H9 (cell line): ENCODE data around the gene CEP44. TPM values are rescaled to one million over a fixed set of nuclear protein-coding genes. Genes with fewer than 3 reads are reported as not detected.

Experiments used
- DNase-seq: peaks from one replicate; pipeline ENCODE4 v3.0.0-alpha.2; 2017
- H2AFZ ChIP-seq: one replicate; pipeline ENCODE4 v1.6.1; 2013; ENCODE audit warnings: mild to moderate bottlenecking, low read length, control low read depth, moderate library complexity
- H2AK5ac ChIP-seq: 2 replicates; pipeline ENCODE4 v1.6.1; 2013; ENCODE audit warnings: low read length, control low read depth, mixed read lengths; ENCODE audit not compliant: insufficient read length
- H2BK120ac ChIP-seq: one replicate; pipeline ENCODE4 v1.6.1; 2013; ENCODE audit warnings: low read depth, mild to moderate bottlenecking, low read length, control low read depth, inconsistent platforms; ENCODE audit not compliant: poor library complexity, severe bottlenecking
- H2BK12ac ChIP-seq: 2 replicates; pipeline ENCODE4 v1.6.1; 2013; ENCODE audit warnings: low read length, control low read depth, mixed read lengths, low read depth; ENCODE audit not compliant: insufficient read length
- H2BK15ac ChIP-seq: 2 replicates; pipeline ENCODE4 v1.6.1; 2013; ENCODE audit warnings: low read depth, low read length, control low read depth
- H2BK20ac ChIP-seq: one replicate; pipeline ENCODE4 v1.6.1; 2013; ENCODE audit warnings: low read depth, mild to moderate bottlenecking, low read length, control low read depth, inconsistent platforms; ENCODE audit not compliant: poor library complexity, severe bottlenecking
- H2BK5ac ChIP-seq: 2 replicates; pipeline ENCODE4 v1.6.1; 2013; ENCODE audit warnings: low read length, control low read depth, mixed read lengths; ENCODE audit not compliant: insufficient read length
- H3K14ac ChIP-seq: 2 replicates; pipeline ENCODE4 v1.6.1; 2013; ENCODE audit warnings: low read length, control low read depth; ENCODE audit not compliant: insufficient read depth
- H3K18ac ChIP-seq: 2 replicates; pipeline ENCODE4 v1.6.1; 2013; ENCODE audit warnings: low read depth, mild to moderate bottlenecking, mixed read lengths, low read length, control low read depth; ENCODE audit not compliant: insufficient read length
- H3K23ac ChIP-seq: 2 replicates; pipeline ENCODE4 v1.6.1; 2013; ENCODE audit warnings: low read length, control low read depth, mixed read lengths, low read depth; ENCODE audit not compliant: insufficient read length
- H3K23me2 ChIP-seq: 2 replicates; pipeline ENCODE4 v1.6.1; 2013; ENCODE audit warnings: low read depth, mild to moderate bottlenecking, mixed read lengths, low read length, control low read depth; ENCODE audit not compliant: insufficient read length, poor library complexity, severe bottlenecking
- H3K27ac ChIP-seq: 2 replicates; pipeline ENCODE4 v1.5.1; 2013; ENCODE audit warnings: low read length, control low read depth, mixed read lengths, low read depth; ENCODE audit not compliant: insufficient read length
- H3K27me3 ChIP-seq: 2 replicates; pipeline ENCODE4 v1.6.1; 2013; ENCODE audit warnings: low read length, control low read depth, inconsistent platforms; ENCODE audit not compliant: insufficient read depth
- H3K4ac ChIP-seq: 2 replicates; pipeline ENCODE4 v1.6.1; 2013; ENCODE audit warnings: low read depth, mild to moderate bottlenecking, control low read depth, inconsistent platforms, low read length, moderate library complexity
- H3K4me1 ChIP-seq: 2 replicates; pipeline ENCODE4 v1.6.1; 2013; ENCODE audit warnings: low read length, control low read depth, inconsistent platforms; ENCODE audit not compliant: insufficient read depth
- H3K4me2 ChIP-seq: 2 replicates; pipeline ENCODE4 v1.6.1; 2013; ENCODE audit warnings: low read length, control low read depth, mixed read lengths; ENCODE audit not compliant: insufficient read length, insufficient read depth
- H3K56ac ChIP-seq: 2 replicates; pipeline ENCODE4 v1.6.1; 2013; ENCODE audit warnings: low read depth, mild to moderate bottlenecking, mixed read lengths, low read length, control low read depth; ENCODE audit not compliant: insufficient read length
- H3K79me1 ChIP-seq: 2 replicates; pipeline ENCODE4 v1.6.1; 2013; ENCODE audit warnings: low read depth, mild to moderate bottlenecking, moderate library complexity, low read length, control low read depth, inconsistent platforms; ENCODE audit not compliant: insufficient read depth, poor library complexity, severe bottlenecking
- H3K79me2 ChIP-seq: 2 replicates; pipeline ENCODE4 v1.6.1; 2013; ENCODE audit warnings: low read length, control low read depth, inconsistent platforms; ENCODE audit not compliant: insufficient read depth
- H3K9ac ChIP-seq: 2 replicates; pipeline ENCODE4 v1.6.1; 2013; ENCODE audit warnings: low read length, control low read depth, mixed read lengths; ENCODE audit not compliant: insufficient read length; ENCODE audit errors: extremely low read depth
- H3K9me3 ChIP-seq: one replicate; pipeline ENCODE4 v1.6.1; 2013; ENCODE audit warnings: low read depth, low read length, inconsistent platforms; ENCODE audit not compliant: control insufficient read depth
- H3T11ph ChIP-seq: one replicate; pipeline ENCODE4 v1.6.1; 2013; ENCODE audit warnings: mild to moderate bottlenecking, low read length, control low read depth, inconsistent platforms
- H4K20me1 ChIP-seq: one replicate; pipeline ENCODE4 v1.6.1; 2013; ENCODE audit not compliant: control insufficient read depth, insufficient read length, insufficient read depth
- H4K5ac ChIP-seq: 2 replicates; pipeline ENCODE4 v1.6.1; 2013; ENCODE audit warnings: low read depth, mild to moderate bottlenecking, mixed read lengths, low read length, control low read depth; ENCODE audit not compliant: insufficient read length
- H4K8ac ChIP-seq: replicated peaks from 2 replicates; pipeline ENCODE4 v1.6.1; 2013; ENCODE audit warnings: low read length, control low read depth, mixed read lengths, low read depth; ENCODE audit not compliant: insufficient read length
- H4K91ac ChIP-seq: 2 replicates; pipeline ENCODE4 v1.6.1; 2013; ENCODE audit warnings: low read depth, mild to moderate bottlenecking, moderate library complexity, mixed read lengths, low read length, control low read depth; ENCODE audit not compliant: insufficient read length
- H3K27ac Mint-ChIP-seq, 3 experiments: 2 replicates in 2 of 3; 3 replicates in 1 of 3; pipeline ENCODE4 v1.8.0; 2020 to 2021; ENCODE audit warnings: mixed read lengths in 3 of 3, mild to moderate bottlenecking in 1 of 3, moderate library complexity in 1 of 3
- H3K27me3 Mint-ChIP-seq: 2 replicates; pipeline ENCODE4 v1.8.0; 2021; ENCODE audit warnings: low read depth, mild to moderate bottlenecking, moderate library complexity, mixed read lengths
- H3K36me3 Mint-ChIP-seq, 3 experiments: 2 replicates in 2 of 3; 3 replicates in 1 of 3; pipeline ENCODE4 v1.8.0; 2020 to 2021; ENCODE audit warnings: low read depth in 3 of 3, mixed read lengths in 3 of 3; ENCODE audit not compliant: insufficient read depth in 1 of 3
- H3K4me1 Mint-ChIP-seq, 2 experiments: 2 replicates each; pipeline ENCODE4 v1.8.0; 2020; ENCODE audit warnings: mixed read lengths in 2 of 2
- H3K4me3 Mint-ChIP-seq, 2 experiments: 2 replicates in 1 of 2; 3 replicates in 1 of 2; pipeline ENCODE4 v1.8.0; 2020 to 2021; ENCODE audit warnings: mild to moderate bottlenecking in 2 of 2, mixed read lengths in 2 of 2, moderate library complexity in 1 of 2
- H3K9me3 Mint-ChIP-seq, 2 experiments: 2 replicates in 1 of 2; 3 replicates in 1 of 2; pipeline ENCODE4 v1.8.0; 2020; ENCODE audit warnings: mild to moderate bottlenecking in 2 of 2, mixed read lengths in 2 of 2, moderate library complexity in 1 of 2
- WGBS: extraction: QIAGEN DNeasy Blood & Tissue Kit; methylation state at CpG from one replicate; pipeline ENCODE4 v1.1.7; 2013; ENCODE audit warnings: missing lambda C conversion rate, low lambda C conversion rate, mixed read lengths; ENCODE audit not compliant: insufficient read length; ENCODE audit errors: extremely low coverage; 5-methylcytosine and 5-hydroxymethylcytosine counted together
- total RNA-seq: library from RNA; stranded (reverse); gene quantifications from 2 replicates; pipeline ENCODE4 v1.2.1, GENCODE V29; 2021
- TF ChIP-seq, protein P1 (sequence below): fragments of 200-600 bp; sonication (generic); conservative IDR thresholded peaks from 3 replicates; pipeline ENCODE4 v1.8.0; 2021; ENCODE audit warnings: antibody characterized with exemption, mild to moderate bottlenecking

CEP44 gene
- total RNA-seq, 1 experiment from 2014 or later, result 16.5 TPM

DNA sequence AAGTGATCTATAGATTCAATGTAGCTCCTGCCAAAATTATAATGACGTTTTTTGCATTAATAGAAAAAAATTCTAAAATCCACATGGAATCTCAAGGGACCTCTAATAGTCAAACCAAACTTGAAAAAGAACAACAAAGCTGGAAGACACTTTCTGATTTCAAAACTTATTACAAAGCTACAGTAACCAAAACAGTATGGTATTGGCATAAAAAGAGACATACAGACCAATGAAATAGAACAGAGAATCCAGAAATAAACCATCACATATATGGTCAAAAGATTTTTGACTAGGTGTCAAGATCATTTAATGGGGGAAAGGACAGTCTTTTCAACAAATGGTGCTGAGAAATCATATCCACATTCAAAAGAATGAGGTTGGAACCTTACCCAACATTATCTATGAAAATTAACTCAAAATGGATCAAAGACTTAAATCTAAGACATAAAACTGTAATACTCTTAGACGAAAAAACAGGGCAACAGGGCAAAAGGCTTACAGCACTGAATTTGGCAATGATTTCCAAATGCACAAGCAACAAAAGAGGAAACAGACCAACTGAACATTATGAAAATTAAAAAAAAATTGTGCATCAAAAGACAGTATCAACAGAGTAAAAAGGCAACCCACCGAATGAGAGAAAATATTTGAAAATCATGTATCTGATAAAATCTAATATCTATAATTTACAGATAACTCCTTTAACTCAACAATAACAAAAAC is 4.1 kb upstream of the CEP44 start:
- no peak for DNase-seq
- no peak overlapping the region for H4K91ac ChIP-seq
- H3K4me1 Mint-ChIP-seq, result peaks cover 3 to 13% of the 10 kb centered on the region in 2 experiments

More for the DNA sequence above, 4.1 kb upstream of the CEP44 start:
- Histone ChIP-seq H3K4ac (no peak overlapping the region), H3K4me1 (no peaks in the 10 kb centered on the region), H2BK20ac (no peak overlapping the region), H3K18ac (no peak overlapping the region), H2BK12ac (no peak overlapping the region), H3K9me3 (no peaks in the 10 kb centered on the region), H3K56ac (no peak overlapping the region), H2BK120ac (no peak overlapping the region), H3K27me3 (no peaks in the 10 kb centered on the region), H2BK5ac (no peak overlapping the region), H3K27ac (no peak overlapping the region), H3K23ac (no peak overlapping the region), H3K79me1 (no peaks in the 10 kb centered on the region), H4K8ac (no peak overlapping the region), H3K79me2 (no peaks in the 10 kb centered on the region), H3K23me2 (peaks cover 5% of the 10 kb centered on the region), H2AFZ (no peak overlapping the region), H3K9ac (no peak overlapping the region), H2BK15ac (no peak overlapping the region), H3K4me2 (no peak overlapping the region), H4K5ac (no peak overlapping the region), H4K20me1 (no peaks in the 10 kb centered on the region), H3T11ph (no peak overlapping the region), H3K14ac (no peak overlapping the region), H2AK5ac (no peak overlapping the region)
- no CpG with 5 or more reads among the region's 3 CpGs for WGBS
- Mint-ChIP-seq H3K9me3 (no peaks in the 10 kb centered on the region; a peak in 1 of 5 replicates), H3K36me3 (no peaks in the 10 kb centered on the region; a peak in 1 of 7 replicates), H3K27ac (no peak overlapping the region), H3K27me3 (no peaks in the 10 kb centered on the region), H3K4me3 (no peak overlapping the region)
- TF ChIP-seq, protein P1, sequence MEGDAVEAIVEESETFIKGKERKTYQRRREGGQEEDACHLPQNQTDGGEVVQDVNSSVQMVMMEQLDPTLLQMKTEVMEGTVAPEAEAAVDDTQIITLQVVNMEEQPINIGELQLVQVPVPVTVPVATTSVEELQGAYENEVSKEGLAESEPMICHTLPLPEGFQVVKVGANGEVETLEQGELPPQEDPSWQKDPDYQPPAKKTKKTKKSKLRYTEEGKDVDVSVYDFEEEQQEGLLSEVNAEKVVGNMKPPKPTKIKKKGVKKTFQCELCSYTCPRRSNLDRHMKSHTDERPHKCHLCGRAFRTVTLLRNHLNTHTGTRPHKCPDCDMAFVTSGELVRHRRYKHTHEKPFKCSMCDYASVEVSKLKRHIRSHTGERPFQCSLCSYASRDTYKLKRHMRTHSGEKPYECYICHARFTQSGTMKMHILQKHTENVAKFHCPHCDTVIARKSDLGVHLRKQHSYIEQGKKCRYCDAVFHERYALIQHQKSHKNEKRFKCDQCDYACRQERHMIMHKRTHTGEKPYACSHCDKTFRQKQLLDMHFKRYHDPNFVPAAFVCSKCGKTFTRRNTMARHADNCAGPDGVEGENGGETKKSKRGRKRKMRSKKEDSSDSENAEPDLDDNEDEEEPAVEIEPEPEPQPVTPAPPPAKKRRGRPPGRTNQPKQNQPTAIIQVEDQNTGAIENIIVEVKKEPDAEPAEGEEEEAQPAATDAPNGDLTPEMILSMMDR, result no peak
